Measurements from ENCODE around the gene PIEZO2.

DNA sequence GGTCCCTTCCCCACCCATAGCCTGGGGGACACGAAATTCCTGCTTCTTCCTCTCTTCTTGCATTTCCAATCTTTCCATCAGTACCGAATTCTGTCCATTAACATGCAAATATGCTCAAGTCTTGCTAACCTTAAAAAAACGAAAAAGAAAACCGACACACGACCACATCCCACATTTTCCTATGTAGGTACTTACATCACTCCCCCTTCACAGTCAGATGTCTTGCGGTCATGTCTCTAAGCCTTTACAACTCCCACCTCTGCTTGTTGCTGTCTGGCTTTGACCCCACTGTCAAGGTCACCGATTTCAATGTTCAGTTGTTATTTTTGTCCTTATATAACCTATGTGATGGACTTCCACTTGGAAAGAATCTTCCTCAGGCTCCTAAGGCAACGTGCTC, 404.1 kb downstream of the PIEZO2 start:
- no peak for TF ChIP-seq POLR2A (IDR thresholded peaks at IDR 0.05; ENCODE audit: low read depth, low read length)
- TF ChIP-seq POLR2AphosphoS5 (IDR thresholded peaks at IDR 0.05; ENCODE audit: low read depth, low read length): no peak

All from GM12892 (cell line).